Peyer's patch (tissue), 4 donors: ENCODE results near the gene CLDN11. TPM values are rescaled to one million over a fixed set of nuclear protein-coding genes. Genes with fewer than 3 reads are reported as not detected.

Source experiments
- DNase-seq, 3 donors: peaks; one replicate each; pipeline ENCODE4 v3.0.0-alpha.2; 2017 to 2019
- H3K27ac ChIP-seq, 4 donors: fragments of 200-600 bp; sonication (generic); one replicate each; pipeline ENCODE4 v1.5.1; 2016 to 2019
- H3K27me3 ChIP-seq, 2 donors: fragments of 200-600 bp; sonication (generic); one replicate each; pipeline ENCODE4 v1.5.1; 2019
- H3K36me3 ChIP-seq, 3 donors: fragments of 200-600 bp; sonication (generic); one replicate each; pipeline ENCODE4 v1.5.1; 2016 to 2019
- H3K4me1 ChIP-seq, 4 donors: fragments of 200-600 bp; sonication (generic); one replicate each; pipeline ENCODE4 v1.5.1; 2016 to 2019
- H3K4me3 ChIP-seq, 4 donors: fragments of 200-600 bp; sonication (generic); 1 replicate in 3 of 4; 2 replicates in 1 of 4; pipeline ENCODE4 v1.5.1; 2016 to 2019; ENCODE audit warnings: mild to moderate bottlenecking in 1 of 4
- H3K9me3 ChIP-seq, 4 donors: fragments of 200-600 bp; sonication (generic); one replicate each; pipeline ENCODE4 v1.5.1; 2016 to 2019; ENCODE audit warnings: mild to moderate bottlenecking in 1 of 4
- POLR2A ChIP-seq, 2 donors: fragments of 450-650 bp; IDR thresholded peaks; one replicate each; pipeline ENCODE4 v1.5.1; 2017; ENCODE audit warnings: antibody characterized with exemption in 2 of 2, mild to moderate bottlenecking in 2 of 2, moderate library complexity in 2 of 2
- total RNA-seq, 4 donors: library from RNA; depleted of rRNA; stranded (reverse); fragments of >200 nt; gene quantifications; one replicate each; pipeline ENCODE4 v1.1.0, GENCODE V29; 2016
- TF ChIP-seq, protein P1 (sequence below), 6 experiments: fragments of 450-650 bp in 4 of 6; fragments of 200-600 bp in 2 of 6; sonication (generic) in 1 of 6; IDR thresholded peaks; one replicate each; pipeline ENCODE4 v1.5.1; 2017 to 2019; ENCODE audit warnings: antibody characterized with exemption in 6 of 6, mild to moderate bottlenecking in 3 of 6, moderate library complexity in 1 of 6

The CLDN11 gene
- total RNA-seq, 4 donors from 2014 or later: 4.1 to 16.6 (median 5.0) TPM

DNA sequence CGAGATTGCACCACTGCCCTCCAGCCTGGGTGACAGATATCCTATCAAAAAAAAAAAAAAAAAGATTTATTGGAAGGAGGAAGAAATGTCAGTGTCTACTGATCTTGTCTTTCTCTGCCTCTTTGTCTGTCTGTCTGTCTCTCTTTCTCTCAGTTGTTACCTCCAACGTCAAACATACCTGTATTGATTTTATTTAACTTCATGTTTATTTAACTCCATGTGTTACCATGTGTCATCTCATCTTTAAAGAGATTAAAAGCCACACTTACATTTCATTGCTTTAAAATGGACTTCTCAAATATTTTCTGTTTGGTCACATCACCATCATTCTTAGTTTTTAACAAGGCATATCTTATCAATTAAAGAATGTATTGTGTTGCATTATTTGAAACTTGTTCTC is 9.4 kb downstream of the CLDN11 start:
- Histone ChIP-seq H3K27me3 (no peaks in the 10 kb centered on the region), H3K4me1 (no peaks in the 10 kb centered on the region), H3K36me3 (no peaks in the 10 kb centered on the region), H3K4me3 (no peak overlapping the region), H3K9me3 (no peaks in the 10 kb centered on the region), H3K27ac (no peak overlapping the region)
- TF ChIP-seq POLR2A (IDR thresholded peaks at IDR 0.05): no peak
- TF ChIP-seq, protein P1, sequence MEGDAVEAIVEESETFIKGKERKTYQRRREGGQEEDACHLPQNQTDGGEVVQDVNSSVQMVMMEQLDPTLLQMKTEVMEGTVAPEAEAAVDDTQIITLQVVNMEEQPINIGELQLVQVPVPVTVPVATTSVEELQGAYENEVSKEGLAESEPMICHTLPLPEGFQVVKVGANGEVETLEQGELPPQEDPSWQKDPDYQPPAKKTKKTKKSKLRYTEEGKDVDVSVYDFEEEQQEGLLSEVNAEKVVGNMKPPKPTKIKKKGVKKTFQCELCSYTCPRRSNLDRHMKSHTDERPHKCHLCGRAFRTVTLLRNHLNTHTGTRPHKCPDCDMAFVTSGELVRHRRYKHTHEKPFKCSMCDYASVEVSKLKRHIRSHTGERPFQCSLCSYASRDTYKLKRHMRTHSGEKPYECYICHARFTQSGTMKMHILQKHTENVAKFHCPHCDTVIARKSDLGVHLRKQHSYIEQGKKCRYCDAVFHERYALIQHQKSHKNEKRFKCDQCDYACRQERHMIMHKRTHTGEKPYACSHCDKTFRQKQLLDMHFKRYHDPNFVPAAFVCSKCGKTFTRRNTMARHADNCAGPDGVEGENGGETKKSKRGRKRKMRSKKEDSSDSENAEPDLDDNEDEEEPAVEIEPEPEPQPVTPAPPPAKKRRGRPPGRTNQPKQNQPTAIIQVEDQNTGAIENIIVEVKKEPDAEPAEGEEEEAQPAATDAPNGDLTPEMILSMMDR (IDR thresholded peaks at IDR 0.05): no peak
- no peak for DNase-seq

- no peak overlapping the region for H3K4me3 ChIP-seq
- H3K27ac ChIP-seq: no peak overlapping the region
- no peaks in the 10 kb centered on the region for H3K36me3 ChIP-seq
- H3K27me3 ChIP-seq: no peaks in the 10 kb centered on the region
- TF ChIP-seq, protein P1 (IDR thresholded peaks at IDR 0.05): no peak
- no peak for TF ChIP-seq POLR2A (IDR thresholded peaks at IDR 0.05)
- H3K9me3 ChIP-seq: no peaks in the 10 kb centered on the region
- no peak for DNase-seq
- no peaks in the 10 kb centered on the region for H3K4me1 ChIP-seq
These were observed 10.4 kb downstream of the CLDN11 start for GRCh38 chr3:170429050-170429449.

- Histone ChIP-seq H3K4me1 (no peaks in the 10 kb centered on the region), H3K27ac (no peak overlapping the region)
These were observed 12.4 kb downstream of the CLDN11 start for GRCh38 chr3:170431054-170431453.

GRCh38 chr3:170432416-170432815 is 13.7 kb downstream of the CLDN11 start:
- no peak for DNase-seq
- no peaks in the 10 kb centered on the region for H3K27me3 ChIP-seq
- TF ChIP-seq POLR2A (IDR thresholded peaks at IDR 0.05): no peak
- TF ChIP-seq, protein P1 (IDR thresholded peaks at IDR 0.05): no peak
- no peaks in the 10 kb centered on the region for H3K9me3 ChIP-seq
- no peak overlapping the region for H3K4me3 ChIP-seq
- H3K4me1 ChIP-seq: no peaks in the 10 kb centered on the region
- H3K36me3 ChIP-seq: no peaks in the 10 kb centered on the region
- H3K27ac ChIP-seq: no peak overlapping the region

More at GRCh38 chr3:170431054-170431453, 12.4 kb downstream of the CLDN11 start:
- no peak for DNase-seq
- TF ChIP-seq POLR2A (IDR thresholded peaks at IDR 0.05): no peak
- TF ChIP-seq, protein P1 (IDR thresholded peaks at IDR 0.05): peak in 1 of 6 experiments; percentile 12
- no peak overlapping the region for H3K4me3 ChIP-seq
- H3K36me3 ChIP-seq: no peaks in the 10 kb centered on the region
- H3K27me3 ChIP-seq: no peaks in the 10 kb centered on the region
- H3K9me3 ChIP-seq: no peaks in the 10 kb centered on the region

DNA sequence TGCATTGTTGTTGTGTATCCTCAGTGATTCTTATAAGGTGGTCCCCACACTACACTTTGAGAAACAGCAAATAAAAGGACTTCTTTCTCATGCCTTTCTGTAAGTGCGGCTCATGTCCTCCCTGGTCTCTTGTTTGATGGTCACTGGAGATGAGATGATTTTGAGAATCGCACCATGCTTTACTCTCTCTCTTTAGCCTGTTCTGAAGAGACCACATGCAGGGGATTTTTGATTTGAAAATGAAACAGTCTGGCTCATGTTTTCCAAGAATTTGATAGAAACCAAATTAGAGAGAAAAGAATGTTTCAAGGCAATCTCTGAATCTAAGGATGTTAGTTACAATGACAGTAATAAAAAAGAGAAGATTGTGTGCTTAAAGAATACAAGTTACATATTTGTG is 18.0 kb downstream of the CLDN11 start:
- H3K36me3 ChIP-seq: no peaks in the 10 kb centered on the region
- no peak for DNase-seq

More for the DNA sequence above, 18.0 kb downstream of the CLDN11 start:
- Histone ChIP-seq H3K27ac (no peak overlapping the region), H3K4me3 (no peak overlapping the region), H3K9me3 (no peaks in the 10 kb centered on the region), H3K4me1 (no peaks in the 10 kb centered on the region), H3K27me3 (no peaks in the 10 kb centered on the region)
- no peak for TF ChIP-seq POLR2A (IDR thresholded peaks at IDR 0.05)
- TF ChIP-seq, protein P1 (IDR thresholded peaks at IDR 0.05): no peak
